ENCODE results near the gene CNIH3. TPM values are rescaled to one million over a fixed set of nuclear protein-coding genes. Genes with fewer than 3 reads are reported as not detected.
"Not testable (repeated sequence)": the region's sequence is repeated elsewhere in the genome, so short reads cannot be mapped to it uniquely, and the experiment has no call there.

CNIH3 gene
- 15.7 and 28.1 TPM in 2 replicates for total RNA-seq
- 3.7 and 19.7 TPM in 2 replicates for polyA plus RNA-seq
- 4.8 and 22.8 TPM in 2 replicates for polyA plus RNA-seq (2012)
- 1.5 and 41.6 TPM in 2 replicates for polyA minus RNA-seq (ENCODE audit: low replicate concordance)

- Histone ChIP-seq H3K4me2 (ENCODE audit: extremely low read depth, insufficient read depth, low read length) (peak within 1 kb of the TSS; percentile 84), H3K36me3 (ENCODE audit: control insufficient read depth, insufficient read depth, low read length) (no peaks in the 10 kb centered on the region), H3K27ac (ENCODE audit: insufficient read depth, low read length) (peak within 1 kb of the TSS; percentile 62), H3K4me1 (ENCODE audit: control insufficient read depth, extremely low read depth, insufficient read depth, low read length) (peaks cover 3% of the 10 kb centered on the region), H3K27me3 (ENCODE audit: control insufficient read depth, insufficient read depth, low read length) (no peaks in the 10 kb centered on the region), H3K9ac (ENCODE audit: insufficient read depth, low read length) (peak within 1 kb of the TSS; percentile 50), H3K4me3 (replicated peaks in 1 of 4; ENCODE audit: control extremely low read depth in 1 of 4, insufficient read depth in 1 of 4, low read depth in 3 of 4, low read length in 4 of 4) (peak within 1 kb of the TSS; percentile 37 to 88 (median 82)), H3K9me3 (ENCODE audit: control insufficient read depth, insufficient read depth, low read depth, low read length) (no peaks in the 10 kb centered on the region), H2AFZ (ENCODE audit: low read length) (peak within 1 kb of the TSS; percentile 71), H4K20me1 (ENCODE audit: control insufficient read depth, extremely low read depth, insufficient read depth, low read length) (no peaks in the 10 kb centered on the region), H3K79me2 (ENCODE audit: control insufficient read depth, insufficient read depth, low read length) (peaks cover 42% of the 10 kb centered on the region)
- TF ChIP-seq EZH2 (IDR thresholded peaks at IDR 0.05; ENCODE audit: low read length, missing control alignments) (no peak), CTCF (conservative IDR thresholded peaks at IDR 0.05 in 1 of 2, IDR thresholded peaks at IDR 0.05 in 1 of 2; ENCODE audit: low read depth in 1 of 2, low read length in 2 of 2) (no peak)
- peak; percentile 83 to 90 for DNase-seq (ENCODE audit: low read depth in 2 of 2)
Measured at GRCh38 chr1:224615861-224616755, at the start of gene CNIH3. CNIH3 (plus strand) TSS chr1:224616317; CDS start chr1:224617175, 858 bp downstream.

DNA sequence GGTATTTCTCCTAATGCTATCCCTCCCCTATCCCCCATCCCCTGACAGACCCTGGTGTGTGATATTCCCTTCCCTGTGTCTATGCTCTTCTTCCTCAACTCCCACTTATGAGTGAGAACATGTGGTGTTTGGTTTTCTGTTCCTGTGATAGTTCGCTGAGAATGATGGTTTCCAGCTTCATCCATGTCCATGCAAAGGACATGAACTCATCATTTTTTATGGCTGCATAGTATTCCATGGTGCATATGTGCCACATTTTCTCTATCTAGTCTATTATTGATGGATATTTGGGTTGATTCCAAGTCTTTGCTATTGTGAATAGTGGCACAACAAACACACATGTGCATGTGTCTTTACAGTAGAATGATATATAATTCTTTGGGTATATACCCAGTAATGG is 49.6 kb upstream of the CNIH3 start:
- not testable (repeated sequence) for H3K9me3 ChIP-seq (ENCODE audit: control insufficient read depth, insufficient read depth, low read depth, low read length); DNase-seq (ENCODE audit: low read depth in 2 of 2); H3K27me3 ChIP-seq (ENCODE audit: control insufficient read depth, insufficient read depth, low read length); H4K20me1 ChIP-seq (ENCODE audit: control insufficient read depth, extremely low read depth, insufficient read depth, low read length); H2AFZ ChIP-seq (ENCODE audit: low read length); H3K4me2 ChIP-seq (ENCODE audit: extremely low read depth, insufficient read depth, low read length); H3K4me1 ChIP-seq (ENCODE audit: control insufficient read depth, extremely low read depth, insufficient read depth, low read length); H3K79me2 ChIP-seq (ENCODE audit: control insufficient read depth, insufficient read depth, low read length); H3K36me3 ChIP-seq (ENCODE audit: control insufficient read depth, insufficient read depth, low read length); H3K9ac ChIP-seq (ENCODE audit: insufficient read depth, low read length); H3K4me3 ChIP-seq (replicated peaks in 1 of 4; ENCODE audit: control extremely low read depth in 1 of 4, insufficient read depth in 1 of 4, low read depth in 3 of 4, low read length in 4 of 4); H3K27ac ChIP-seq (ENCODE audit: insufficient read depth, low read length)

GRCh38 chr1:224569276-224569675 is 46.8 kb upstream of the CNIH3 start:
- Histone ChIP-seq H3K4me3 (replicated peaks in 1 of 4; ENCODE audit: control extremely low read depth in 1 of 4, insufficient read depth in 1 of 4, low read depth in 3 of 4, low read length in 4 of 4) (no peak overlapping the region), H3K9me3 (ENCODE audit: control insufficient read depth, insufficient read depth, low read depth, low read length) (no peaks in the 10 kb centered on the region), H3K9ac (ENCODE audit: insufficient read depth, low read length) (no peak overlapping the region), H3K36me3 (ENCODE audit: control insufficient read depth, insufficient read depth, low read length) (no peaks in the 10 kb centered on the region), H4K20me1 (ENCODE audit: control insufficient read depth, extremely low read depth, insufficient read depth, low read length) (no peaks in the 10 kb centered on the region), H3K79me2 (ENCODE audit: control insufficient read depth, insufficient read depth, low read length) (no peaks in the 10 kb centered on the region), H2AFZ (ENCODE audit: low read length) (no peak overlapping the region), H3K4me2 (ENCODE audit: extremely low read depth, insufficient read depth, low read length) (no peak overlapping the region), H3K27me3 (ENCODE audit: control insufficient read depth, insufficient read depth, low read length) (no peaks in the 10 kb centered on the region), H3K27ac (ENCODE audit: insufficient read depth, low read length) (no peak overlapping the region), H3K4me1 (ENCODE audit: control insufficient read depth, extremely low read depth, insufficient read depth, low read length) (peaks cover 8% of the 10 kb centered on the region)
- DNase-seq (ENCODE audit: low read depth in 2 of 2): no peak
- TF ChIP-seq CTCF (conservative IDR thresholded peaks at IDR 0.05 in 1 of 2, IDR thresholded peaks at IDR 0.05 in 1 of 2; ENCODE audit: low read depth in 1 of 2, low read length in 2 of 2) (no peak), EZH2 (IDR thresholded peaks at IDR 0.05; ENCODE audit: low read length, missing control alignments) (no peak)

- not testable (repeated sequence) for H3K79me2 ChIP-seq (ENCODE audit: control insufficient read depth, insufficient read depth, low read length); H3K4me2 ChIP-seq (ENCODE audit: extremely low read depth, insufficient read depth, low read length); H3K27me3 ChIP-seq (ENCODE audit: control insufficient read depth, insufficient read depth, low read length); H3K9me3 ChIP-seq (ENCODE audit: control insufficient read depth, insufficient read depth, low read depth, low read length); H4K20me1 ChIP-seq (ENCODE audit: control insufficient read depth, extremely low read depth, insufficient read depth, low read length); H3K36me3 ChIP-seq (ENCODE audit: control insufficient read depth, insufficient read depth, low read length); H3K27ac ChIP-seq (ENCODE audit: insufficient read depth, low read length); H3K4me3 ChIP-seq (replicated peaks in 1 of 4; ENCODE audit: control extremely low read depth in 1 of 4, insufficient read depth in 1 of 4, low read depth in 3 of 4, low read length in 4 of 4); H3K4me1 ChIP-seq (ENCODE audit: control insufficient read depth, extremely low read depth, insufficient read depth, low read length); H2AFZ ChIP-seq (ENCODE audit: low read length); H3K9ac ChIP-seq (ENCODE audit: insufficient read depth, low read length)
- peak in 1 of 2 donors; percentile 56 for DNase-seq (ENCODE audit: low read depth in 2 of 2)
Measured at GRCh38 chr1:224571975-224572374, 44.1 kb upstream of the CNIH3 start.

Data from fibroblast of lung (primary cell).